ENCODE data around the gene GALR2.
"Not testable (repeated sequence)": the region's sequence is repeated elsewhere in the genome, so short reads cannot be mapped to it uniquely, and the experiment has no call there.

Gene GALR2

DNA sequence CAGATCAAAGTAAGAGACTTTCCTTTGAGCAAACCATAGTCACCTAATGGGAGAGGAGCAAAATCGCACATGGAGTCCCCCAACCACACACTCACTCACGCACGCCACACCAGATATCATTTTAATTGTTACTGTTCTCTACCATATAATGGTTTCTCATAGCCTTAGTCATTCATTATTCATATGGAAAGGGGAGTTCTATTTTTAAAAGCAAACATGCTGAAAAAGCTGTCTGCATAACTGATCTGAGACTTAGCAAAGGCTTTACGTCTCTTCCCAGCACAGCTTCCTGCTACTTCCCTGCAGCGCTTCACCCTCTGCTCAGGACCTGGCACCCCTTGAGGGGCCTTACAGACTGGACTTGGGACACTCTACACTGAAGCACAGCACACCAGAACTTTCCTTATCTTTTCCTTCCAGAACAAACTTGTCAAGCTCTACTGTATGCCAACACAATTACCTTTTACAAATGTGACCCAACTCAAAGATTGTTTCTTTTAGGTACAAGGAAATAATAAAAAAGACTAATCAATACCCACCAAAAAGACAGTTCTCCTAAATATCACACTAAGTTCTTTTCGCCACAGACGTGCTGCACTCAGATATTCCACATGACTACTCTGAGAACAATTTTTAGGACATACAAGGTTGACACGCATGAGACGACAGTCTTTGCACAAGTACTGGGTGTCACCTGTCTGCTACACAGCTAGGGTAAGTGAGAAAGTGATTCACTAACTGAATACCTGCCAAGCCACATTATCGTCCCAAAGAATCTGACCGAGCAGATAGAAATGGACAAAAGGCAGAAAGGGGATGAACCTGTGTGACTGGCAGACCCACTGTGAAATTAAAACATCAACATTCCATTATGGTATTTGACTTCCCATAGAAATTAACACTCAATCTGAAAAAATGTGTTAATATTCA, 23.8 kb upstream of the GALR2 start:
- no peak for DNase-seq (ENCODE audit: low read depth)

DNA sequence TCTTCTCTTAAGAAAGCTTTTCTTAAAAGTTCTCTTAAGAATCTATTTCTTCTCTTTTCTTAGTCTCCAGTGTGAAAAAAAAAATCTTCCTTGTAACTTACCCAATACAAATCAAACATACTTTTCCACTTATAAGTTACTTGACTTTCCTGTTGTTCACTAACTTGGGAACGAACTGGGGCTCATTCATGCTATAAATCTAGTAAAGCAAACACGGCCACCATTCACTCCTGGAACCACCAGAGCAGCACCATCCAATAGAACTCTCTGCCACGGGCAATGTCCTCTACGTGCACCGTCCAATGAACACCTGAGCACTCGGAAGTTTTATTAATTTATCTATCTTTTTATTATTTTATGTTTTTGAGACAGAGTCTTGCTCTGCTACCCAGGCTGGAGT, 23.0 kb upstream of the GALR2 start:
- DNase-seq (ENCODE audit: low read depth): no peak

DNA sequence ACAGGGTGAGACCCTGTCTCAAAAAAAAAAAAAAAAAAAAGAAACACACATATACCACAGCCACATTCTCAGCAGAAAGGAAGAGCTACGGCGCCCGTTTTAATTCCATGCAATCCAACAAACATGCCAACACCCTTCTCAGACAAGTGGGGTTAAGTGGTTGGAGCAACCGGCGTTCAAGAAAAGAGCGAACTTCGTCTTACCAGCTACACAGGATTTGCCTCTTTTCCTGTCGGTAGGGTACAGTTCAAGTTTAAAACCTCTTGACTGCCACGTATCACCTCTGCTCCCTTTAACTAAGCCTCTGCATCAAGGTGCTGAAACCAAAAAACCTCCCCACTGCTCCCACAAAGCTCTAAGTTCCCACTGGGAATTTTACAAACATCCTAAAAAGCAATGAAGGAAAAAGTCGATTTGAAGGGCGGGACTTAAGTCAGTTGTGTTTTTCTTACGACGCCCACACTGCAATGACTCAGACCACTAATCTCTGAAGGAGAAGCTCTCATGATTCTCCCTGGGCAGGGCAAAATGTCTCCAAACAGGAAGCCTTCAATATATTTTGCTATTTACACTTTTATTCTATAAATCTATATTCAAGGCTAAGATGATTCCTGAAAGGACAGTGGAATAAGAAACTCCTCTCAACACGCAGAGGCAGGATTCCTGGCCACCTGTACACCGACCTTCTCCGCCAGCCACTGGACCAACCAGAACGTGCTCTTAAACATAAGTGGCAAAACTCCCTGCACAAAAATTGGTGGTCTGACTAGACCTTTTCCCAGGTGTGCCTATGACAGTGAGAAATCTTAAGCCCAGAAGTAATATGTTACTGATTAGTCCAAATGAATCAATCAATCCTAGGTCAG, 21.1 kb upstream of the GALR2 start:
- no peak for DNase-seq (ENCODE audit: low read depth)

DNA sequence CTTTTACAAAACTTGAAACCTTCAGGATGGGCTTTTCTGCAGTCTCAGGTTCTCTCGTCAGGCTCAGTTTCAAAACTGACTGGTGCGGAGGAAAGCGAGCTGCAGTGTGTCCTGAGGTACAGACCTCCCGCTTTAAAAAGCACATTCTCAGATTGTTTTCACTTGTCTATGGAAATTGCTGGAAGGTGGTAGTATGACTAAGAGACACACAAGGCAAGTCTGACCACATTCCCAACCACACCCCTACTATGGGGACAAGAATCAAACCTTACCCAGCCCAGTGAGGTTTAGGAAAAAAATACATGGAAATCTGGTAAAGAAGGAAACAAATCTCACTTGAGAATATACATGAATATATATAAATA, 20.5 kb upstream of the GALR2 start:
- DNase-seq (ENCODE audit: low read depth): no peak

DNA sequence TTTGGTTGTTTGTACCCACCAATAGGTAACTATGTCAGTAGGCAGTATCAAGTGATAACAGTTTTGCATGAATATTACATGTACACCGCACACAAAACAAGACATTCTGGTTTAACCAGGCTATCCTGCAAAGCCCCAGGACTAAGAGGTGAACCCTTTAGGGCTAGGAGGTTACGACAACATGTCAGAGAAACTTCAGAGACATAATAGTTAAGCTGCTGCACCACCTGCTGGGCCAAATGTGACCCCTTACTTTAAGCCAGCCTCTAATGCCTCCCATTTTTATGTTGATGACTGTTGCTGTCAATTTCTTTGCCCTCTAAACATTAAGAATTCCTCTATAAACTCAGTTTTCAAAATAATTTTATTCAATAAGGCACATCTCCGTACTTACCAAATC, 17.7 kb upstream of the GALR2 start:
- DNase-seq (ENCODE audit: low read depth): no peak

DNA sequence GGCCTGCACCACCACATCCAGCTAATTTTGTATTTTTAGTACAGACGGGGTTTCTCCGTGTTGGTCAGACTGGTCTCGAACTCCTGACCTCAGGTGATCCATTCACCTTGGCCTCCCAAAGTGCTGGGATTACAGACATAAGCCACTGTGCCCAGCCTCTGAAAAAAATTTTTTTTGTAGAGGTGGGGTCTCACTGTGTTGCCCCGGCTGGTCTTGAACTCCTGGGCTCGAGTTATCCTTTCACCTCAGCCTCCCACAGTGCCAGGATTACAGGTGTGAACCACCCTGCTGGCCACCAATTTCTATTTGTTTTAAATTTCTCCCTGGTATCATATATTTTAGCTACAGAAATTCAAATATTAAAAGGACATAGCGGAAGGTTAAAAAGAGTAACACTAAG, 16.3 kb upstream of the GALR2 start:
- not testable (repeated sequence) for DNase-seq (ENCODE audit: low read depth)

DNA sequence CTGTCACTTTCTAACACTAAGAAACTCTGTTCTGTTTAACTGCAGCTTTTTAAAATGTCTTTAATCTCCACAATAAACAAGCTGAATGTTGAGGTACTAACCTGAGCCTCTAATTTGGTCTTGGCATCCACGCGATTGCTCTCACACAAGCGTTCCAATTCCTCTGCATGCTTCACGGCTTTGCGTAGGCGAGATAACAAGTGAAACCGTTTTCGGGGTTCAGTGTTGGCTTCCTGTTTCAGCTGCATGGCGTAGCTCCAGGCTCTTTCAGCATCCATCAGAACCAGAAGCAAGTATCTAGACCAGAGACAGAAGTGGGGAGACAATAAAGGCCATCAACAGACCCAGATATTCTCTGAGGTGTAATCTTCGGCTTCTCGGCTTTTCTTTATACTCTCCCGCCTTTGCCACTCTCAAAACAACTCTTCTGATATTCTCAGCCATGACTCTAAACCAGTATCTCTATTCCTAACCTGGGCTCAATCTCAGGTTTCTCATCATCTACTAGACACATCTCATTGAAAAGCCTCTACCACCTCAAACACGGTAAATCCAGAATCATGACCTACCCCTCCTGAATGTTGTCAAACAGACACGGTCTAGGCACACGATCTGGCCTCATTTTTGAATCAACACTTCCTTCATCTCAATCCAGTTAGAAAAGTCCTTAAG, 10.6 kb upstream of the GALR2 start:
- DNase-seq (ENCODE audit: low read depth): no peak

DNA sequence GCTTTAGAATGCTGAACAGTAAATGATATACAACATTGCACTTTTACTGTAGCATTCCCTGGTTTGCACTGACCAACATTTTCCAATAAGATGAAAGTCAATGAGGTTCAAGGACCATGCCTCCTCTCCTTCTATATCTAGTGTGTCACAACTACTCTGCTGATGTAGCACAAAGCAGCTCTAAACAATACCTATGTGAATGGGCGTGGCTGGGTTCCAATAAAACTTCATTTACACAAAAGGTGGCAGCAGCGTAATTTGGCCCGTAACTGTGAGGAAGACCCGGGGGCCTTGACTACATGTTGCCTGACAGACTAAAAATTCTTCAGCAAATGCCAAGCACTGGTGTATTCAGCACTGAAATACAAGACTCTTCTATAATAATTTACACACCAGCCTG, 8.8 kb upstream of the GALR2 start:
- no peak for DNase-seq (ENCODE audit: low read depth)

DNA sequence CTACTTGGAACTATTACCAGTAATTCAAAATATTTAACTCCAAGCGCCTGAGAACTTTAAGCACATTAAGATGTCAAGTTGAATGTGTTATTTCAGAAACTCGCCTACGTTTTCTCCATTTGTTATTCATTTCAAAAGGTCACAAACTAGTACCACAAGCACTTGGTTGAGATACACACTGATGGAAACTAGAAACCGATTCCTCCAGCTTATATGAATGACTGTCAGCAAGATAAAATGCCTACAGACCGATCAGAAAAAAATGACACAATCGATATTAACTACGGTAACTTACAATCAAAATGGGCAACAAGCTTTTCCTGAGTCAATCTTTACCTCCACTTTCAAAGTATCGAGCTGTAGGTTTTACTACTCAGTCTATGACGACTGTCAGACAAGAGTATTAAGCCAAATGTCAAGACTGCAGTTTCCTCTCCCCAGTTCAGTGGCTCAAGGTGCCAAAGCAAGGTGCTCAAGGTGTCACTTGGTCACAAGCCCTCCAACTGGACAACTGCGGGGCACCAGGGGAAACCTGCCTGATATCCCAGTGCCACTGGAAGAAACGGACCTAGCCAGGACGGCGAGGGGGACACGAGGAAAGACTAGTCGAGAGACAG, 2.9 kb upstream of the GALR2 start:
- no peak for DNase-seq (ENCODE audit: low read depth)

DNA sequence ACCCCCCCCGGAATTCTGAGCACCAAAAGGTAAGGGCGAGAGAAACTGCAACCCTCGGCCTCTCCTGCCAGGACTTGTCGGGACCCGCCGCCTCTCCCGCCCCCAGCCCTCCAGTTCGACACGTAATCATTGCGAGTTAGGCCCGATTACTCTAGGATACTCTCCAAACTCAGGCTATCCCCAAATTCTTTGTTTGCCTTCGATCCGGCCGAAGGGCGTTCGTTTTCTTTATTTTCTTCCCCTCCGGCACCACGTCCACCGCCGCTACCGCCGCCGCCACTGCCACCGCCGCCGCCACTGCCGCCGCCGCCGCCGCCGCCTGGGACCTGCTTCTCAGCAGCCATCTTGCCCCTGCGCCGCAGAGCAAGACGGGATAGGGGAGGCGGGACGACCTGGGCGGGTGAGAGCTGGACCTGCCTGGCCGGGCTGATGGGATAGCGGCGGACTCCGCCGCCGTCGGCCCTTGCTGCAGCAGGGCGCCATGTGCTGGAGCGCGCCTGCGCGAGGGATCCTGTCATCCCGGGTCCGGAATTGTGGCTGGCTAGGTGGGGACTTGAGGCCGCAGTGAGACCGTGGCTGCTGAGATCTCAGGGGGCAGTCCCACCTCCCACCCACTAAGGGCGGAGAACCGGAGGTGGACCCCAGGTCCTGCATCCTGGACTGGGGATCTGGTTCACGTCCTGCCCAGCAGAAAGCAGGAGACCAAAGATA, 2.3 kb upstream of the GALR2 start, which contains the start of gene SRP68:
TSS of gene SRP68 (minus strand) at position 370 of the 711 bp plus-strand sequence. CDS start at position 344, 26 bp downstream.
- DNase-seq (ENCODE audit: low read depth): peak; percentile 90

DNA sequence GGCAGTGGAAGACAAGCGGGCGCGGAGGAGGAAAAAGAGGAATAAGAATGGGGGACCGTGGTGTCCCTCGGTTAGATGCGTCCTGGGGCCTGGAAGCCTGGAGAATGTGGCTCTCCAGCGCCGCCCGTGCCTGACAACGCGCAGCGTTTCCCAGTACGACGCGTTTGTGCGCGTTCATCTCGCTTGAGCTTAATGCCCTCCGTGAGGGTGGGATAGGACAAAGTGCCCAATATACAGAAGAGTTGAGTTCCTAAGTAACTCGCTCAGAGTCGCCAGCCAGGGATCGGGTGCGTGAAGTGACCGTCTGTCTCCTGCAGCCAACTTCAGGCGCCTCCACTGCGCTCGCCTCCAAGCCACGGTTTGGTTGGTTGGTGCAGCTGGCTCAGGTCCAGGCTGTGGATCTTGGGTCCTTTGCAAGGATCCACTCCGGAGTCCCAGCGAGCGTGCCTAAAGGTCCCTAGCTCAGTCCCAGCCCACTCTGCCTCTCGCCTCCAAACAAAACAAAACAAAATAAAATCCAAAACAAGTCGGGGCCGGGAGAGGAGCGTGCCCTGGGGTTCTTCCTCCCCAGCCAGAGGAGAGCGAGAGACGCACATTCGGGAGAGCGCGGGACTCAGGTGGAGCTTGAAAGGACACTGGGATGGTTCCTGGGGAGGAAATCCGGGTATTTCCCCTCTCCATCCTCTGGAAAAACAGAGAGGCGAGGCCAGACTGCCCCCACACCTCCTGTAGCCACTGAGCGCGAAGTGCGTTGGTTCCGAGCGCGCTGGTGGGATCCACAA, 974 bp downstream of the GALR2 start:
- no peak for DNase-seq (ENCODE audit: low read depth)

DNA sequence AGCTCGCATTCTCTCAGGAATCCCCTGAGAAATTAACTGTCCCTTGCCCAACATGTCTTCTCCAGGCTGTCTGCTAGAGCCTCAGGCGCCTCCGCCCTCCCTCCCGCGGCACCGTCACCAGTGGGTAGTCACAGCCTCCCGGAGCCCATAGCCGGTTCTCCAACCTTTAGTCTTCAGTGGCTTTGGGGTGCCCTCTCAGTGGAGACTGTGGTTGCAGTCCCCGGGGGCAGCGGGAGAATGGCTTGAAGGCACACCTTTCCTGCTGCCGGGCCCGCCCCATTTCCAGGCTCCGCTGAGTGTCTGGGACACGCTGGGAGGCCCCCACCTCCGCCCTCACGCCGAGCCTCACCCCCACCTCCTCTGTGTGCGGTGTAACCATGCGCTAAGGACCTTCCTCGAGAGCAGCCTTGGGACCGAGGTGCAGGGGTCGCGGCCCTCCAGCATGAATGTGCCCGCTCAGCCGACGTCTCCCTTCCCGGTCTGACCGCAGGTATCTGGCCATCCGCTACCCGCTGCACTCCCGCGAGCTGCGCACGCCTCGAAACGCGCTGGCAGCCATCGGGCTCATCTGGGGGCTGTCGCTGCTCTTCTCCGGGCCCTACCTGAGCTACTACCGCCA, 1.7 kb downstream of the GALR2 start:
- no peak for DNase-seq (ENCODE audit: low read depth)

DNA sequence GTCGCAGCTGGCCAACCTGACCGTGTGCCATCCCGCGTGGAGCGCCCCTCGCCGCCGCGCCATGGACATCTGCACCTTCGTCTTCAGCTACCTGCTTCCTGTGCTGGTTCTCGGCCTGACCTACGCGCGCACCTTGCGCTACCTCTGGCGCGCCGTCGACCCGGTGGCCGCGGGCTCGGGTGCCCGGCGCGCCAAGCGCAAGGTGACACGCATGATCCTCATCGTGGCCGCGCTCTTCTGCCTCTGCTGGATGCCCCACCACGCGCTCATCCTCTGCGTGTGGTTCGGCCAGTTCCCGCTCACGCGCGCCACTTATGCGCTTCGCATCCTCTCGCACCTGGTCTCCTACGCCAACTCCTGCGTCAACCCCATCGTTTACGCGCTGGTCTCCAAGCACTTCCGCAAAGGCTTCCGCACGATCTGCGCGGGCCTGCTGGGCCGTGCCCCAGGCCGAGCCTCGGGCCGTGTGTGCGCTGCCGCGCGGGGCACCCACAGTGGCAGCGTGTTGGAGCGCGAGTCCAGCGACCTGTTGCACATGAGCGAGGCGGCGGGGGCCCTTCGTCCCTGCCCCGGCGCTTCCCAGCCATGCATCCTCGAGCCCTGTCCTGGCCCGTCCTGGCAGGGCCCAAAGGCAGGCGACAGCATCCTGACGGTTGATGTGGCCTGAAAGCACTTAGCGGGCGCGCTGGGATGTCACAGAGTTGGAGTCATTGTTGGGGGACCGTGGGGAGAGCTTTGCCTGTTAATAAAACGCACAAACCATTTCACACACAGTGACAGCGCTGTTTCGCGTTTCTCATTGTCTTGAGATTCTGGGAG, 2.4 kb downstream of the GALR2 start:
- DNase-seq (ENCODE audit: low read depth): no peak

DNA sequence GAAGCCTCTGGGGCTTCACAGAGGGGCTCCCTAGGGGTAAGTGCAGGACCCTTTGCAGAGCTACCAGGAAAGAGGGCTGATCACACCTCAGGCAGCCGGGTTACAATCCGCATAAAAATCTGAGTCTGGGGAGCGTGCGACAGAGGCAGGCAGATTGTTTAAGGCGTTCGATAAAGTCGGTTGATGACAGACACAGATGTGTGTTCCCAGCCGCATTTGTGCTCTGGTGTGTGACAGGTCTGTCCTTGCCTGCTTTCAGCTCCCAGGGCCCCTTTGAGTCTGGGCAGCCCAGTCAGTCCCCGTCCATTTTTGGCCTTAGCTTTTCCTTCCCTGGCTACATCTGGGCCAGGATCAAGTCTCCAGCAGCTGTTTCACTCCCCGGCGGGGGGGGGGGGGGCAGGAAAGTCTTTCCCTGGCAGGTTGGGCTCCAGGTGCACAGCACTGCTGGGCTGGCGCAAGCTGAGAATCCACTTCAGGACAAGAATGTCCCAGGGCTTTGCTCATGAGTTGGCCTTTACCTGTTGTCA, 3.1 kb downstream of the GALR2 start:
- no peak for DNase-seq (ENCODE audit: low read depth)

DNA sequence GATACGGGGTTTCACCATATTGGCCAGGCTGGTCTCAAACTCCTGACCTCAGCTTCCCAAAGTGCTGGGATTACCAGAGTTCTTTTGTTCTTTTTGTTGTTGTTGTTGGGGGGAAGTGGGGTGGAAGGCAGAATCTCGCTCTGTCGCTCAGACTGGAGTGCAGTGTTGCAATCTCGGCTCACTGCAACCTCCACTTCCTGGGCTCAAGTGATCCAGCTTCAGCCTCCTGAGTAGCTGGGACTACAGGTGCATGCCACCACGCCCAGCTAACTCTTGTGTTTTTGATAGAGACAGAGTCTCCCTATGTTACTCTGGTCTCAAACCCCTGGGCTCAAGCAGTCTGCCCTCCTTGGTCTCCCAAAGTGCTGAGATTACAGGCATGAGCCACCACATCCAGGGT, 3.8 kb downstream of the GALR2 start:
- DNase-seq (ENCODE audit: low read depth): not testable (repeated sequence)

DNA sequence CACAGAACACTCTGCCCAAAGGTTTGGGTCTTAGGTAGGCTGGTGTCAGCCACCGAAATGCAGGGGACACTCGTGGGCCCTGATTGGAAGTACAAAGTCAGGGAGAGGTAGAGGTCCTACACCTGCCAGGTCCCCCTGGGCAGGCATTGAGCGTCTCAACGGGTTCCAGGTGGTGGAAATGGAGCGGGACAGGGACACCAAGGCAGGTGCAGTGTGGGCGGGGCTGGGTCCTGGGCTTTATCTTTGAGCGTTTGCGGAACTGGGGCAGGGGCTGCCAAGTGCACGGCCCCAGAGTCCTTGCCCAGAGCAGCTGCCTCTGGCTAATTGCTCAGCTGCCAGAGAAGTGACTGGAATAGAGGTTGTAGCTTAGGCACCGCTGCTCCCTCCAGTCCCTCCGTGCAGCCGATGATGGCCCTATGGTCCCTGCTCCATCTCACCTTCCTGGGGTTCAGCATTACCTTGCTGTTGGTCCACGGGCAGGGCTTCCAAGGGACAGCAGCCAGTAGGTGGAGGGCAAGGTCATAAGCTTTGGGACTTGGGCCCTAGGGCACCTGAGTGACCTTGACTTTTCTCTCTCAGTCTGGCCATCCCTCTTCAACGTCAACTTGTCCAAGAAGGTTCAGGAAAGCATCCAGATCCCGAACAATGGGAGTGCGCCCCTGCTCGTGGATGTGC, 4.4 kb downstream of the GALR2 start, which contains the start of gene ZACN:
TSS of gene ZACN (plus strand) at position 323 of the 675 bp plus-strand sequence. CDS start at position 406, 83 bp downstream.
- DNase-seq (ENCODE audit: low read depth): no peak

DNA sequence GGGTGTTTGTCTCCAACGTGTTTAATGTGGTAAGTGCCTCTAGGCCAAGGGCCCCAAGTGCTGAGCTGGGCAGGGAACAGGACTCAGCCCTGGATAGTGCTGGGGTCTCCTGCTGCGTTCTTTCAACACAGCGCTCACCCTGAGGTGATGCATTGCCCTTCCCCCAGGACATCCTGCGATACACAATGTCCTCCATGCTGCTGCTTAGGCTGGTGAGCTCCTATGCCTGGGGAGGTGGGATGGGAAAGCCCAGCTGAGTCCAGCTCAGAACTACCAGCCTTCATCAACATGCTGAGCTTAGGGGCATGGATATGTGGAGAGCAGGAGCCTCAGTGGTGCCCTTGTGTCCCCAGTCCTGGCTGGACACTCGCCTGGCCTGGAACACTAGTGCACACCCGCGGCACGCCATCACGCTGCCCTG, 5.0 kb downstream of the GALR2 start:
- no peak for DNase-seq (ENCODE audit: low read depth)
